HG02763 (cell line): ENCODE results near the gene ATAD2B.
"Not testable (repeated sequence)": the region's sequence is repeated elsewhere in the genome, so short reads cannot be mapped to it uniquely, and the experiment has no call there.

ENCODE experiments used
- ATAC-seq: cut with Tn5 transposase; IDR thresholded peaks from one replicate; pipeline ENCODE4 v1.9.1; 2021; ENCODE audit warnings: mild to moderate bottlenecking, moderate library complexity; ENCODE audit not compliant: unreplicated experiment

ATAD2B gene

DNA sequence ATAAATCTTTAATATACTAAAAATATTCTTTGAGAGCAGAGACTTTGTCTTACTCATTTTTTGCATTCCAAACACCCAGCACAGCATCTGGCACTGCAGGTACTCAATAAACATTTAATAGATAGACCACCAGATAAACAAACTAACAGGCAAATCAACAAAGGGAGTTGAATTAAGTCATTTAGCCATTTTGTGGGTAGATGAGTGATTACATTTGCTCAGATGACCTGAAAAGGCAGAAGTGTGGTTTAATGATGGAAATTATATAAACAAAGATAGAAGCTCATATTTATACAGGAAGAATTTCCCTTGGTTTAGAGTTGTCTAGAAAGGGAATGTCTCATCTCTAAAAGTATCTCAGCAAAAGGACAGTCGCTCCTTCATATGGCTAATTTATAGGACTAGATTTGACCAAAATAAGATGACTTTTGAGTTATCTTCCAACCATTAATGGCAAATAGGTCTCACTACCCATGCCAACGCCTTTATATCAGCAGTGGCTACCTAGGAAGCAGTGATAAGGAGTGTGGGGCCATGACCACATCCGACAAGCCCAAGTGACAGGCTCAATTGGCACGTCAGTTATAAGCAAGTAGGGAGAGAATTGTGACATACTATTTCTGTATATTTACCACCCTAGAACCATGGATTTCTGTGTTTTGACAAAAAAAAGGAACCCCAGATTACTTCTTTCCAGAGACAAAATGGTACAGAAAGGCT is 173.5 kb downstream of the ATAD2B start:
- no peak for ATAC-seq

DNA sequence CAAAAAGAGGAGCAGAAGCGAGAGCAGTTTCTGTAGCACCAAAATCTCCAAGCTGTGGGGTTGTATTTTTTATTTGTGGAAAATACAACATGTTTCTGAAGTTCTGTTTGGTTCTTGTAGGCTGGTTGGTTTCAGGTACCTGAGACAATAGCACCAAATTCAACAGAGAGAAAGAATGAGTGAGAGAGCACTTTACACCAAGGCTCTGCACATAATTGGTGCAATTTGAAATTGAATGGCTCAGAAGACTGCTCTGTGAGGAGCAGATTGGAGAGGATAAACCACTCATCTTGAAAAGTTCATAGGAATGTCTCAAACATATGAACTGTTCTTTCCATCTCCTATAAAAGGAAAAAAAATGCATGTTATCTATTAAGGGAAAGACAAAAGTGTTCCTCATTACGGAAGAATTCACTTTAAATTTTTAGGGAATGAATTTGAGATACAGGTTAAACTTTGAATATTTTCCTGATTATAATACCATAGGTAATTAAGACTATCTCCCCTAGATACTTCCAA is 175.1 kb downstream of the ATAD2B start:
- ATAC-seq: no peak

DNA sequence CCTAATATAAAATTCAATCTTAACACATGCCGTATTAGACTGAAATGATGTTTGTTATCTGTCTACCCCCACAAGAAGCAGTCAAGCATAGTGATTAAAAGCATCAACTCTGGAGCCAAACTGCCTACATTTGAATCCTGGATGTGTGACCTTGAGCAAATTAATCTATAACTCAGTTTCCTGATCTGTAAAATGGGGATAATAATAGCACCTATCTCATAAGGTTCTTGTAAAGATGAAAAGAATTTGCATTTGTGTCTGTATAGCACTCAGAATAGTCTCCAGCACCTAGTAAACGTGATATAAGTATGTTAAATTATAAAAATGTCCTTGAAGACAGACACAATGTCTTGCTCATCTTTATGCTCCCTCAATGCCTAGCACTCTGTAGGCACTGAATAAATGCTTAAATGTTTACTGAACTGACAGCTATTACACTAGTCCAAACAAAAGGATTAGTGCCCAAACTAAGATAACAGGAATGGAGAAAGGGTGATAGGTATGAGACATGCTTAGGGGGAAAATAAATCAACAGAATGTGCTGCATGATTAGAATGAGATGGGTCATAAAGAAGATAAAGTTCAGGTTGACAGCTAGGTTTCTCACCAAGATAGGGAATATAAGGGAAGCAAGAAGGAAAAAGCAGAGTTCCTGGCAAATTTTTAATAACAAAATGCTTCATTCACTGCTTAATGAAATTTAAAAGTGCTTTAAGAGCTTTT is 180.6 kb downstream of the ATAD2B start:
- no peak for ATAC-seq

DNA sequence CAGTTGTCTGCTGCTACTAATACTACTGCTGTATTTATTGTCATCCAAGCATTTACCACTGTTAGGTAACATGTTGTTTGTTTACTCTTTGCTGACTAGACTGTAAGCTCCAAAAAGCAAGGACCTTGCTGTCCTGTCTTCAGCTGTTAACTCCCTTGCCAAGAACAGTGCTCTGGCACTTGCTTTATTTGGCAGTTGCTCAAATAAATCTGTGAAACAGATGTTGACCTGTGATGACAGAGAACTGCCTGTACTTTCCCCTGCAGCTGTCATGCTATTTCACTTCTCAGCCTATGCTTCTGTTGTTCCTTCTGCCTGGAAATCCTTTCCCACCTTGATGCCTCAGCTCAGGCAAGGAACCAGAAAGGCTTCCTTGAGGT is 181.2 kb downstream of the ATAD2B start:
- no peak for ATAC-seq

DNA sequence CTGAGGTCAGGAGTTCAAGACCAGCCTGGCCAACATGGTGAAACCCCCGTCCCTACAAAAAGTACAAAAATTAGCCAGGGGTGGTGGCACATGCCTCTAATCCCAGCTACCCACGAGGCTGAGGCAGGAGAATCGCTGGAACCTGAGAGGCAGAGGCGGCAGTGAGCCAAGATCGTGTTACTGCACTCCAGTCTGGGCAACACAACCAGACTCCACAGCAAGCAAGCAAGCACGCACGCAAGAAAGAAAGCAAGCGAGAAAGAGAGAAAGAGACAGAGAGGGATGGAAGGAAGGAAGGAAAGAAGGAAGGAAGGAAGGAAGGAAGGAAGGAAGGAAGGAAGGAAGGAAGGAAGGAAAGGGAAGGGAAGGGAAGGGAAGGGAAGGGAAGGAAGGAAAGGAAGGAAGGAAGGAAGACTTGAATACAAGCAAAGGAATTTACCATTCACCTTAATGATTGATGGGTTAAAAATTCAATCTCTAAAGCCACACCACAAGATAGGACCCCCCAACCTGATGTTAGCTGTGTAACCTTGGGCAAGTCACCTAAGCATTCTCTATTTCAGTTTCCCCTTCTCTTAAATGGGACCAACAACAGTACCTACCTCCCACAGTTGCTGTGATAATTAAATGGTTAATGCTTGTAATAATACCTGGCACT is 181.7 kb downstream of the ATAD2B start:
- no peak for ATAC-seq

DNA sequence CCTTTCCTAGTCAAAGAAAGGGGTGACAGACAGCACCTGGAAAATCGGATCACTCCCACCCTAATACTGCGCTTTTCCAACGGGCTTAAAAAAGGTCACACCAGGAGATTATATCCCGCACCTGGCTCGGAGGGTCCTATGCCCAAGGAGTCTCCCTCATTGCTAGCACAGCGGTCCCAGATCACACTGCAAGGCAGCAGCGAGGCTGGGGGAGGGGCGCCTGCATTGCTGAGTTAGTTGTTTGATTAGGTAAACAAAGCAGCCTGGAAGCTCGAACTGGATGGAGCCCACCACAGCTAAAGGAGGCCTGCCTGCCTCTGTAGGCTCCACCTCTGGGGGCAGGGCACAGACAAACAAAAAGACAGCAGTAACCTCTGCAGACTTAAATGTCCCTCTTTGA is 190.1 kb downstream of the ATAD2B start:
- ATAC-seq: not testable (repeated sequence)

DNA sequence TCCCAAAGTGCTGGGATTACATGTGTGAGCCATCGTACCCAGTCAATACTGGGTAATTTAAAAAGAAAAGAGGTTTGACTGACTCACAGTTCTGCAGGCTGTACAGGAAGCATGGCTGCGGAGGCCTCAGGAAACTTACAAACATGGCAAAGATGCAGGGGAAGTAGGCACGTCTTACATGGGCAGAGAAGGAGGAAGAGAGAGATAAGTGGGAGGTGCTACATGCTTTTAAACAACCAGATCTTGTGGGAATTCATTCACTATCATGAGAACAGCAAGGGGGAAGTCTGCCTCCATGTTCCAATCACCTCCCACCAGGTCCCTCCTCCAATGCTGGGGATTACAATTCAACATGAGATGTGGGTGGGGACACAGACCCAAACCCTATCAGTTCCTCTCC is 192.5 kb downstream of the ATAD2B start:
- no peak for ATAC-seq

DNA sequence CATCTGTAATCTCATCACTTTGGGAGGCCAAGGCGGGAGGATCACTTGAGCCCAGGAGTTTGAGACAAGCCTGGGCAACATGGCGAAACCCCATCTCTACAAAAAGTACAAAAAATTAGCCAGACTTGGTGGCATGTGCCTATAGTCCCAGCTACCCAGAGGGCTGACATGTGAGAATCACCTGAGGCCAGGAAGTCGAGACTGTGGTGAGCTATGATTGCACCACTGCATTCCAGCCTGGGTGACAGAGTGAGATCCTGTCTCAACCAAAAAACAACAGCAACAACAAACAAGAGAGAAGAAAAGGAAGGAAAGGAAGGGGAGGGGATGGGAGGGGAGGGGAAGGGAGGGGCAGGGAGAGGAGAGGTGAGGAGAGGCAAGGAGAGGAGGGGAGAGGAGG is 203.9 kb downstream of the ATAD2B start:
- ATAC-seq: not testable (repeated sequence)

DNA sequence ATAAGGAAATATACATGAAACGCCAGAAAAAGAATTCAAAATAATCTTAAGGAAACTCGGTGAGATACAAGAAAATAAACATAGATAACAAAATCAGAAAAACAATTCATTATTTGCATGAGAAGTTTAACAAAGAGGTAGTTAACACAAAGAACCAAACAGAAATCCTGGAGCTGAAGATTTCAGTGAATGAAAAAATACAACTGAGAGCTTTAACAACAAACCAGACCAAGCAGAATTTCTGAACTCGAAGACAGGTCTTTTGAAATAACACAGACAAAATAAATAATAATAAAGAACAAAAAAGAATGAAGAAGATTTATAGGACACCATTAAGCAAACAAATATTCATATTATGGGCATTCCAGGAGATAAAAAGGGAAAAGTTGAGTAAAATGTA is 204.7 kb downstream of the ATAD2B start:
- no peak for ATAC-seq

DNA sequence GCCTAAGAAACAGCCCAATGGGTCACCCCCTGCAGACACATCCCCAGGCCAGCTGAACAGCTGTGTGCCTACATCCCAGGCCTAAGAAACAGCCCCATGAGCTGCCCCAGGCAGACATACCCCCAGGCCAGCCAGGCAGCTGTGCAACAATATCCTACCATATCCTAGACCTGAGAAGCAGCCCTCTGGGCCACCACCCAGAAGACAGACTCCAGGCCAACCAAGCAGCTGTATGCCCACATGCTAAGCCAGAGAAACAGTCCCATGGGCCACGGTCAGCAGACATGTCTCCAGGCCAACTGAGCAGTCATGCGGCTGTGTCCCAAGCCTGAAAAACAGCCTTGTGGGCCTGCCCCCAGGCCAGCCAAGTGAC is 205.5 kb downstream of the ATAD2B start:
- ATAC-seq: no peak

DNA sequence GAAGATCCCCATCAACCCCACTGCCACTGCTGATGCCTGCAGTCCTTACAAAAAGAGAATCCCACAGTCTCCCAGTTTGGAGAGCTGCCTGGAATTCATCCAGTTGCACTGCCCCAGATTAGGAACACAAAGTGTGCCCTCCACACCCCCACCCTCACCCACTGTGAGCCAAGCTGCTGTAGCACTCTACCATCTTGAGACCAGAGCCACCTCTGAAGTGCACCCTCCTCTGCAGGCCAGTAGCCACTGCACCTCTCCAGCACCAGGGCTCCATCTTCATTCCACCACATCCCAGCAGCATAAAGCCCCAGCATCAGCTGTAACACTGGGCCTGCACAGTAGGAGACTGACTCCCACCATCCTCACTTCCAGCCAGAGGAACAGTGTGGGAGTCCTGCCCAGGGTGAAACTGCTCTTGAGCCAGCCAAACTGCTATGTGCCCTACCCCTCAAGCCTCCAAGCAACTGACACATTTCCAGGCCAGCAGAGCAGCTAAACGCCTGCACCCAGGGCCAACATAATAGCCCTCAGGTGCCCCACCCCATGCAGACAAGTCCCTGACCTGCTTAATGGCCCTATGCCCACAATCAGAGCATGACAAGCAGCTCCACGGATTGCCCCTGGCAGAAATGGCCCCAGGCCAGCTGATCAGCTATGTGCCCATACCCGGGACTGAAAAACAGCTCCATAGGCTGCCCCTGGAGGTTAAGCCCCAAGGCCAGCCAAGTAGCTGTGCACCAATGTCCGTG is 206.0 kb downstream of the ATAD2B start:
- no peak for ATAC-seq

DNA sequence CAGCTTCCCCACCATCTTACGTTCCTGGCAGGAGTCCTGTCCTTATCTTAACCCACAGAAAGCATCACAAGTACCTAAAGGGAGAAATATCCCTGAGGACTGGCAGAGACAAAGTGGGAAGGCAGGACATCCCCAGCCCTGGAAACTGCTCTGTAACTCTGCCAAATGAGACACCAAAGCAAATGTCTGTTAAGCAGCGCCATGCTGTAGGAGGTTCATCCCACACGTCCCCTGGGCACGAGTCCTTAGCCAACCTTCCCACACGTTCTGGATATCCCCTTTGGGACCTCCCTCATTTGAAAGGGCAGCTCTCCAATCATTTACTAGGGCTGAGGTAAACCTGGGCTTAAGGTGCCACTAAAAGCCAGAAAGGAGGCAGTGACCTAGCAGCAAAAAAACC is 207.2 kb downstream of the ATAD2B start:
- no peak for ATAC-seq

DNA sequence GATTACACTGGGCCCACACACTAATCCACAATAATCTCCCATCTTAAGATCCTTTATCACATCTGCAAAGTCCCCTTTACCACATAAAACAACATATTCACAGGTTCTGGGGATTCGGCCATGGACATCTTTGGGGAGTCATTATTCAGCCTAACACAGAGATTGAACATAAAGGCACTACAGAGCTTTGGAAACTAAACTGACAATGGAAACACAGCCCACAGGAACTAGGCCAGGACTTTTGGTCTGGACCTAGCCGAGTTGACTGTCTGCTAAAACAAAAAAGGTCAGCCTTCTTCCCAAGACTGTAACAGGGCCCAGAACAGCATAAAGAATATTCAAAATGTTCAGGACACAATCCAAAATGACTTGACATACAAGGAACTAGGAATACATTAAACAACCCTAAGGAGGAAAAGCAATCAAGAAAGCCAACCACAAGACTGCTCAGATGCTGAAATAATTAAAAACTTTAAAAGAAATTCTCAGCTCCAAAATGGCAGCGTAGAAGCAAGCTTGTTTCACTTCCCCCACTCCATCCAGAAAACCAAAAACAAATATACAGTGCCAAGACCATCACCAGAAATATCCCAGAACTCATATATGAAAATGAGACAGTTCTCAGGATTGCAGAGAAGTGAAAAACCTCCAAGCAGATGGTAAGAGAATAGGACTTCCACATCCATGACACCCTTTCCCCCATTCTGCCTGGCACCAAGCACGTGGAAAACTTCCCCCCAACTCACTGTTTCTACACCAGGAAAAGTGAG is 207.8 kb downstream of the ATAD2B start:
- no peak for ATAC-seq

DNA sequence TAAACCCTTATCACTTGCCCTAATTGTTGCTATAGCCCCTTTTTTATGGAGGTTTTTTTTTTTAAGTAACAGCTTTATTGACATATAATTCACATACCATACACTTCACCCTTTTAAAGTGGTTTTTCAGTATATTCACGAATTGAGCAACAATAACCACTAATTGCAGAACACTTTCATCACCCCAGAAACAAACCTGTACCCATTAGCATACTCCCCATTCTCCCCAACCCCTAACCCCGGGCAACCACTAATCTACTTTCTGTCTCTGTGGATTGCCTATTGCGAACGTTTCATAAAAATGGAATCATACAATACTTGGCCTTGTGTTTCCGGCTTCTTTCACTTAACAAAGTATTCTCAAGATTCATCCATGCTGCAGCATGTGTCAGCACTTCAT is 213.6 kb downstream of the ATAD2B start:
- no peak for ATAC-seq

DNA sequence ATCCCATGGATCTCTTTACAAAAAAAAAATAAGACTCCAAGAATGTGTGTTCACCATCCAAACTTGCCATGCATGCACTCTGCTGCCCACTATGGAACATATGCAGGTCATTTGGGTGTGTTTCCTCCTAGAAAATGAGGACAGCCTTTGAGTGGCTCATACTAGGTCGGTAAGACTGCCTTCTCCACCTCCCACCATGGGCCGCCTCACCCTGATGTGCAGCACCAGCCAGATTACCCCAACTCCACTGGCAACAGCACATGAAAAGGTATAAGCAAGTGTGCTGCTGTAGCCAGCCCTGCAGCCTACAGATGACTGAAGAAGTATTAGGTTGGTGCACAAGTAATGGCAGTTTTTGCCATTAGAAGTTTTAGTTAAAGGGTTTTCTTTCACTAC is 214.2 kb downstream of the ATAD2B start:
- no peak for ATAC-seq

DNA sequence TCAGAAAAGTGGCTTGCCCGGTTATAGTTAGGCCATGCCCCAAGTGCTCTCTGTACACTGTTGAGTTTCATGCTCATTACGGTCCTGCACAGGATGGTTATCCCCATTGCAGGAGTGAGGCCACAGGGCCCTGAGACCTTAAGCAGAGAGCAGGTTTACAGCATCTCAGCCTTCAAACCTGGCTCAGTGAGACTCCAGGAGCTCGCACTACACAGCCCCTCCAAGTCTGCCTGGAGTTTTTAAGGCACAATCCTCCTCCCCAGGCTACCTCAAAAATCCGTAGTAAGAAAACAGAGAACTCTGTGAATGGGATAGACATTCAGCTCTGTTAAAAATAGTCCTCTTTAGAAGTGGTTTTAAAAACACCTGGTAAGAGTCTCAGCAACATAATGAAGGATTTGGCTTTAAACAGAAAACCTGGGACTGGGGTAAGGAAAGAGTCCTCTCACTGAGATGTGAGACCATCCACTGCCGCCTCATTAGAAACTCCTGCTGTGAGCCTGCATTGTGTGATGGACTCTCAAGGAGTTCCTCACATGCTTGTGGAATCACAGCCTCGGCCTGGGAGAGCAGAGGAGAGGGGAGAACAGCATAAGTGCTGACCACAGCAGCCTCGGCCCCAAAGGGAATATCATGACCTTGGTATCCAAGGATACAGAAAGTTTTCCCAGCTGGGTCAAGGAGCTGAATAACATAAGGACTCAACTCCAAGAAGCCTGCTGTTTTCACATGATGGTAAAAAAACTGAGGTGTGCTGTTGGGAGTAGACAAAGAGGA is 214.8 kb downstream of the ATAD2B start:
- no peak for ATAC-seq

DNA sequence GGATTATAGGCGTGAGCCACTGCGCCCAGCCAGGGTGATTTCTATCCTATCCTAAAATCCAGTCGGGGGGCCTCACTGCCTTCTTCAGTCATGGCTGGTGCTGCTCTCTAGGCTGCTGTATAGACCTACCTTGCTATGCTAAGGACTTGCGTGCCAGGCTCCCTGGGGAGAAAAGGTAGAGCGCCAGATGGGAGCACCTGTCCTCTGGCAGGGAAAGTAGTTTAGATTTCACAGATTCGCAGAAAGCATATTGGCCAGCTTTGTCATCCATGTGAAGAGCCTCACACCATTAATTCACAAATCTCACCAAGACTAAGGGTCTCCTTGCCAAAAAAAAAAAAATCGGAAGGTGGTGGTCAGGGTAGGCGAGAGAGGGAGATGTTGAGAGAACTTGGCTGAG is 217.6 kb downstream of the ATAD2B start:
- no peak for ATAC-seq

DNA sequence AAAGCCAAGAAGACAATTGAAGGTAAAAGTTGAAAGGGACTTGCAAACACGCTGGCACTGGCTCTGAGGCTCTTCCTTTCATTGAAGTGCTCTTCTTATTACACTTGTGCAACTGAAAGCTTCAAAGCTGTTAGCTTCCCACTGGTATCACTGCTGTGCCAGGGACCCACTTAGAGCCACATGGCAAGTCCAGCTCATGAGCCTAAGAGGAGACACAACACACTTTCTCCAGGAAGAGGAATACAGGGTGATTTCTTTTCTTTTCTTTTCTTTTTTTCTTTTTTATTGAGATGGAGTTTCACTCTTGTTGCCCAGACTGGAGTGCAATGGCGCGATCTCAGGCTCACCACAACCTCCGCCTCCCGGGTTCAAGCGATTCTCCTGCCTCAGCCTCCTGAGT is 218.2 kb downstream of the ATAD2B start:
- no peak for ATAC-seq

DNA sequence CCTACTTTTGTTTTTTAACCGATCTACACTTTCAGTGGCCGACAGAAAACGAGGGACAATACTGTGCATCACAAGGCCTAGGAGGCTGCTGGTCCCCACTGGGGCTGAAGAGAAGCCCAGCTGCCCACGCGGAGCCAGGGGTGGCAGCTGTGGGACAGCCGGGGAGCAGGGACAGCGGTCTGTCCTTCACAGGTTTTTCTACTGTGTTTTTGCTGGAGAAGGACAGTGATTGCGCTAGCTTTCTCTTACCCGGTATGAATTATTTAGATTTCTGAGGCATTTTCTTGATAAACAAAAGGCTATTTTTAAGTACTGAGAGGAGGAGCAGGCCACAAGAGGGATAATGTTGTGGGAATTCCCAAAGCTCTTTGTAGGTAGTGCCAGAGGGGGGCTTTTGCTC is 219.8 kb downstream of the ATAD2B start:
- ATAC-seq: no peak

DNA sequence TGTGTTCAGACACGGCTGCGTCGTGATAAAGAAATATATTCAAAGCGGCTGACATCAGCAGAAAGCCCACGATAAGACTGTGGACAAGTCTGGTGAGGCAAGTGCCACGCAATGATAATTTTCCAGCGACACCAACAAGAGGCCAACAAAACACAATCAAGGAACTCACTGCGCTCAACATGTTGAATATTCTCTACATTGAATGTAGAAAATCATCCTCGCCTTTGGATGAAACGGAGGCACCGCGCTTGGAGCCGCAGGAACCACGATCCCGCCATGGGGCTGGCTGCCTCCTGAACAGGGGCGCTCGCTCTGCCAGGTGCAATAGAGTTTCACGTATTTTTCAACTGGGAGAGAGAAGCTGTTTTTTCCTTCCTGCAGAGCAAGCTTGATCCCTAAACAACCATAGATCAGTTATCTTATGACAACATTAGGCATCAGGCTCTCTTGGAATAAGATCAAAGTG is 220.3 kb downstream of the ATAD2B start:
- ATAC-seq: no peak
